GM19397 (cell line): ENCODE results near the gene FBXO45.
A peak's percentile ranks its signal among the peaks of the same experiment; 100 is the strongest.
"Not testable (repeated sequence)": the region's sequence is repeated elsewhere in the genome, so short reads cannot be mapped to it uniquely, and the experiment has no call there.

Experiments
- ATAC-seq: cut with Tn5 transposase; IDR thresholded peaks from one replicate; pipeline ENCODE4 v1.9.1; 2021; ENCODE audit warnings: mild to moderate bottlenecking, moderate library complexity; ENCODE audit not compliant: unreplicated experiment

FBXO45 gene

GRCh38 chr3:196568246-196569002 is at the start of gene FBXO45, which contains the start of gene WDR53:
Gene FBXO45, plus strand, starts transcription at chr3:196568660. Its CDS starts 325 bp downstream, at chr3:196568985.
Gene WDR53, minus strand, starts transcription at chr3:196568554. Its CDS starts 7,079 bp downstream, at chr3:196561475.
- peak; percentile 90 for ATAC-seq

GRCh38 chr3:196518966-196519717 is 49.3 kb upstream of the FBXO45 start:
- no peak for ATAC-seq

GRCh38 chr3:196519718-196520082 is 48.8 kb upstream of the FBXO45 start:
- no peak for ATAC-seq

GRCh38 chr3:196521291-196521690 is 47.2 kb upstream of the FBXO45 start:
- ATAC-seq, result not testable (repeated sequence)

- no peak for ATAC-seq
These were observed 44.6 kb upstream of the FBXO45 start for GRCh38 chr3:196523841-196524240.

GRCh38 chr3:196524527-196524926 is 43.9 kb upstream of the FBXO45 start:
- ATAC-seq, result no peak

GRCh38 chr3:196525141-196525540 is 43.3 kb upstream of the FBXO45 start:
- no peak for ATAC-seq

GRCh38 chr3:196528639-196529233 is 39.7 kb upstream of the FBXO45 start:
- peak; percentile 90 for ATAC-seq

- ATAC-seq, result no peak
These were observed 37.0 kb upstream of the FBXO45 start for GRCh38 chr3:196531418-196531817.

GRCh38 chr3:196533260-196533681 is 35.2 kb upstream of the FBXO45 start:
- no peak for ATAC-seq

GRCh38 chr3:196537319-196537984 is 31.0 kb upstream of the FBXO45 start:
- ATAC-seq, result no peak

GRCh38 chr3:196541684-196542445 is 26.6 kb upstream of the FBXO45 start:
- ATAC-seq, result no peak

- ATAC-seq, result no peak
These were observed 23.9 kb upstream of the FBXO45 start for GRCh38 chr3:196544491-196544992.

GRCh38 chr3:196546537-196546936 is 21.9 kb upstream of the FBXO45 start:
- ATAC-seq, result no peak

GRCh38 chr3:196547067-196547466 is 21.4 kb upstream of the FBXO45 start:
- ATAC-seq, result no peak

- ATAC-seq, result not testable (repeated sequence)
These were observed 19.1 kb upstream of the FBXO45 start for GRCh38 chr3:196549312-196549711.

- not testable (repeated sequence) for ATAC-seq
These were observed 18.3 kb upstream of the FBXO45 start for GRCh38 chr3:196550172-196550571.

- no peak for ATAC-seq
These were observed 16.2 kb upstream of the FBXO45 start for GRCh38 chr3:196552253-196552652.

GRCh38 chr3:196553551-196553950 is 14.9 kb upstream of the FBXO45 start:
- no peak for ATAC-seq

- ATAC-seq, result no peak
These were observed 14.3 kb upstream of the FBXO45 start for GRCh38 chr3:196554205-196554604.
